Glutamatergic neuron (in vitro differentiated cells): ENCODE results near the gene ST8SIA2. TPM values are rescaled to one million over a fixed set of nuclear protein-coding genes. Genes with fewer than 3 reads are reported as not detected.

ENCODE experiments used
- DNase-seq: peaks from one replicate; pipeline ENCODE4 v3.0.0; 2022
- H3K27ac Mint-ChIP-seq: one replicate; pipeline ENCODE4 v1.8.0; 2020; ENCODE audit warnings: mild to moderate bottlenecking, mixed read lengths, inconsistent platforms; ENCODE audit not compliant: unreplicated experiment
- H3K27me3 Mint-ChIP-seq: one replicate; pipeline ENCODE4 v1.8.0; 2020; ENCODE audit warnings: mild to moderate bottlenecking, moderate library complexity, mixed read lengths, inconsistent platforms; ENCODE audit not compliant: unreplicated experiment
- H3K36me3 Mint-ChIP-seq: one replicate; pipeline ENCODE4 v1.8.0; 2020; ENCODE audit warnings: mild to moderate bottlenecking, mixed read lengths, inconsistent platforms; ENCODE audit not compliant: unreplicated experiment
- H3K4me1 Mint-ChIP-seq: one replicate; pipeline ENCODE4 v1.8.0; 2020; ENCODE audit warnings: mild to moderate bottlenecking, low read depth, mixed read lengths, inconsistent platforms; ENCODE audit not compliant: unreplicated experiment
- H3K4me3 Mint-ChIP-seq: one replicate; pipeline ENCODE4 v1.8.0; 2020; ENCODE audit warnings: mild to moderate bottlenecking, mixed read lengths, inconsistent platforms; ENCODE audit not compliant: unreplicated experiment
- H3K9me3 Mint-ChIP-seq: one replicate; pipeline ENCODE4 v1.8.0; 2020; ENCODE audit warnings: mild to moderate bottlenecking, moderate library complexity, mixed read lengths, inconsistent platforms; ENCODE audit not compliant: unreplicated experiment
- CTCF ChIP-seq: fragments of 200-600 bp; sonication (generic); IDR thresholded peaks from one replicate; pipeline ENCODE4 v1.5.0; 2021; ENCODE audit not compliant: partially characterized antibody, unreplicated experiment
- total RNA-seq: library from RNA; stranded (reverse); fragmentation: NEBNext Ultra II Directional; extraction: Animal tissue kit (Norgen Biotek cat#: 25700); gene quantifications from one replicate; pipeline ENCODE4 v1.2.1, GENCODE V29; 2021; ENCODE audit not compliant: unreplicated experiment

The ST8SIA2 gene
- total RNA-seq, 1 donor from 2014 or later = 30.4 TPM

GRCh38 chr15:92430069-92430440, 36.4 kb downstream of the ST8SIA2 start:
- no peak for TF ChIP-seq CTCF
- Mint-ChIP-seq H3K4me3 (no peak overlapping the region), H3K27ac (peak overlapping the region; percentile 74), H3K4me1 (peaks cover 5% of the 10 kb centered on the region), H3K36me3 (peaks cover 10% of the 10 kb centered on the region), H3K27me3 (peaks cover 4% of the 10 kb centered on the region), H3K9me3 (peaks cover 5% of the 10 kb centered on the region)
- DNase-seq = no peak

GRCh38 chr15:92435145-92435544, 41.5 kb downstream of the ST8SIA2 start:
- Mint-ChIP-seq H3K27ac (no peak overlapping the region), H3K27me3 (peaks cover 2% of the 10 kb centered on the region), H3K9me3 (no peaks in the 10 kb centered on the region), H3K4me1 (no peaks in the 10 kb centered on the region), H3K4me3 (no peak overlapping the region), H3K36me3 (peaks cover 10% of the 10 kb centered on the region)
- no peak for TF ChIP-seq CTCF
- DNase-seq = no peak

GRCh38 chr15:92438471-92438870, 44.8 kb downstream of the ST8SIA2 start:
- DNase-seq = no peak
- Mint-ChIP-seq H3K27ac (no peak overlapping the region), H3K9me3 (no peaks in the 10 kb centered on the region), H3K27me3 (peaks cover 2% of the 10 kb centered on the region), H3K4me1 (no peaks in the 10 kb centered on the region), H3K36me3 (peaks cover 10% of the 10 kb centered on the region), H3K4me3 (no peak overlapping the region)
- no peak for TF ChIP-seq CTCF

GRCh38 chr15:92443381-92443780, 49.7 kb downstream of the ST8SIA2 start:
- TF ChIP-seq CTCF = no peak
- H3K27ac Mint-ChIP-seq = no peak overlapping the region
- H3K36me3 Mint-ChIP-seq = no peaks in the 10 kb centered on the region
- H3K4me3 Mint-ChIP-seq = no peak overlapping the region
- H3K9me3 Mint-ChIP-seq = no peaks in the 10 kb centered on the region
- no peaks in the 10 kb centered on the region for H3K27me3 Mint-ChIP-seq
- no peaks in the 10 kb centered on the region for H3K4me1 Mint-ChIP-seq
- DNase-seq = no peak

- DNase-seq = no peak
- H3K9me3 Mint-ChIP-seq = no peaks in the 10 kb centered on the region
- TF ChIP-seq CTCF = no peak
- no peak overlapping the region for H3K27ac Mint-ChIP-seq
- no peak overlapping the region for H3K4me3 Mint-ChIP-seq
- no peaks in the 10 kb centered on the region for H3K27me3 Mint-ChIP-seq
- H3K4me1 Mint-ChIP-seq = no peaks in the 10 kb centered on the region
- H3K36me3 Mint-ChIP-seq = no peaks in the 10 kb centered on the region
Measured at GRCh38 chr15:92444631-92445030, 51.0 kb downstream of the ST8SIA2 start.
